ENCODE data around the gene TYW3. TPM values are rescaled to one million over a fixed set of nuclear protein-coding genes. Genes with fewer than 3 reads are reported as not detected.

The TYW3 gene
- total and polyA plus RNA-seq, 2 donors (not counting 1 experiment from before 2014, with no cell fraction given): 6.9 to 22.6 TPM

DNA sequence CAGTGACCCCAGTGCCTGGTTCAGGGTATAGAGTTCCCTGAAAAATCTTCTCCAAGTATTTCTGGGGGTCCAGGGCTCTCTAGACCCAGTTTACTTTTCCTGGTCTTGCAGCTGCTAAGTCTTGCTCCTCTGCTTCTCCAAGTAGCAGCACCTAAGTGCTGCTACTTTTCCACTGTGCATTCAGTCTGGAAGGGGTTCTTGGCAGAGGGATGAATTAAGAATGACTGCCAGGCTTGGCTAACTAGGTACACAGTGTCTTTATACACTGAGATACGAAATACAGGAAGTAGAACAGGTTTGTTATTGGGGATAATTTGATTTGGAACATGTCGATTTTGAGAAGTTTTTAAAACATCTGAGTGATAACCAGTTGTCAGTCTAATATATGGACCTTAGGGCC lies 35.1 kb upstream of the TYW3 start:
- no peaks in the 10 kb centered on the region for H3K4me1 ChIP-seq (ENCODE audit: control insufficient read depth in 2 of 2, insufficient read depth in 2 of 2, low read length in 2 of 2)
- H3K27me3 ChIP-seq (replicated peaks in 1 of 4; ENCODE audit: control extremely low read depth in 1 of 4, control insufficient read depth in 3 of 4, insufficient read depth in 4 of 4, low read length in 3 of 4): no peaks in the 10 kb centered on the region
- H3K36me3 ChIP-seq (replicated peaks in 1 of 2; ENCODE audit: control extremely low read depth in 1 of 2, control insufficient read depth in 1 of 2, extremely low read depth in 1 of 2, insufficient read depth in 2 of 2, low read length in 1 of 2): peaks cover 0 to 3% of the 10 kb centered on the region in 2 experiments
- H3K27me3 Mint-ChIP-seq: no peaks in the 10 kb centered on the region
- ChIA-PET POLR2A (no interaction called here), CTCF (no interaction called here)
- no peaks in the 10 kb centered on the region for H4K20me1 ChIP-seq (ENCODE audit: control insufficient read depth, insufficient read depth, low read length, poor library complexity, severe bottlenecking)
- H3K9me3 Mint-ChIP-seq (ENCODE audit: insufficient read depth): no peaks in the 10 kb centered on the region
- TF ChIP-seq EZH2 (IDR thresholded peaks at IDR 0.05; ENCODE audit: borderline replicate concordance, insufficient read depth, low read depth, low read length, poor library complexity, severe bottlenecking) (no peak), CTCF (IDR thresholded peaks at IDR 0.05) (no peak)
- no peak overlapping the region for H2AFZ ChIP-seq (ENCODE audit: insufficient read depth, low read depth, low read length, poor library complexity, severe bottlenecking)
- no peak overlapping the region for H3K4me3 Mint-ChIP-seq
- DNase-seq (no peak), ATAC-seq (ENCODE audit: low read depth) (no peak)
- no peak overlapping the region for H3K27ac ChIP-seq (ENCODE audit: low read length in 2 of 2)
- H3K4me1 Mint-ChIP-seq: no peaks in the 10 kb centered on the region
- no peak overlapping the region for H3K9ac ChIP-seq (ENCODE audit: low read length)
- H3K27ac Mint-ChIP-seq: no peak overlapping the region
- no peaks in the 10 kb centered on the region for H3K79me2 ChIP-seq (ENCODE audit: control insufficient read depth, insufficient read depth, low read length)
- intact Hi-C loops (cut with micrococcal nuclease): no loop called here
- WGBS (ENCODE audit: insufficient coverage): 73% methylated on average over 2 of the region's 2 CpGs
- no peak overlapping the region for H3K4me3 ChIP-seq (ENCODE audit: control extremely low read depth in 1 of 5, extremely low read depth in 1 of 5, insufficient read depth in 1 of 5, low read depth in 2 of 5, low read length in 4 of 5)
- no peak overlapping the region for H3K4me2 ChIP-seq (replicated peaks; ENCODE audit: low read depth, low read length, poor library complexity, severe bottlenecking)
- H3K9me3 ChIP-seq (ENCODE audit: control extremely low read depth in 1 of 3, control insufficient read depth in 2 of 3, insufficient read depth in 1 of 3, low read length in 2 of 3): no peaks in the 10 kb centered on the region

DNA sequence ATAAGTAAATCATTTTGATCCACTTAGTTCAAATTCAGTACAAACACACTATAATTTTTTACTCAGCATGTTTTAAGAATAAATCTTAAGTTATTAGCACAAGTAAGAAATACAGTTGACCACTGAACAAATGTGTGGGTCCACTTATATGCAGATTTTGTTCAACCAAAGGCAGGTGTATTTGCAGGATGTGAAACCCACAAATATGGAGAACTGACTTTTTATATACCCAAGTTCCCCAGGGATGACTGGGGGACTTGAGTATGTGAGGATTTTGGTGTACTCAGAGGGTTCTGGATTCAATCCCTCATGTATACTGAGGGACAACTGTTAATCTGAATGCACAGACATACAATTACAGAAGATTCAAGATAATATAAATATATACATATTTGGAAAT lies 33.6 kb upstream of the TYW3 start:
- TF ChIP-seq CTCF (IDR thresholded peaks at IDR 0.05) (no peak), EZH2 (IDR thresholded peaks at IDR 0.05; ENCODE audit: borderline replicate concordance, insufficient read depth, low read depth, low read length, poor library complexity, severe bottlenecking) (no peak)
- H3K4me2 ChIP-seq (replicated peaks; ENCODE audit: low read depth, low read length, poor library complexity, severe bottlenecking): no peak overlapping the region
- no peaks in the 10 kb centered on the region for H4K20me1 ChIP-seq (ENCODE audit: control insufficient read depth, insufficient read depth, low read length, poor library complexity, severe bottlenecking)
- H3K27ac ChIP-seq (ENCODE audit: low read length in 2 of 2): no peak overlapping the region
- H3K9me3 Mint-ChIP-seq (ENCODE audit: insufficient read depth): no peaks in the 10 kb centered on the region
- no peaks in the 10 kb centered on the region for H3K4me1 ChIP-seq (ENCODE audit: control insufficient read depth in 2 of 2, insufficient read depth in 2 of 2, low read length in 2 of 2)
- no peak overlapping the region for H2AFZ ChIP-seq (ENCODE audit: insufficient read depth, low read depth, low read length, poor library complexity, severe bottlenecking)
- H3K4me1 Mint-ChIP-seq: no peaks in the 10 kb centered on the region
- no peak overlapping the region for H3K4me3 Mint-ChIP-seq
- H3K27me3 Mint-ChIP-seq: no peaks in the 10 kb centered on the region
- H3K27me3 ChIP-seq (replicated peaks in 1 of 4; ENCODE audit: control extremely low read depth in 1 of 4, control insufficient read depth in 3 of 4, insufficient read depth in 4 of 4, low read length in 3 of 4): no peaks in the 10 kb centered on the region
- H3K4me3 ChIP-seq (ENCODE audit: control extremely low read depth in 1 of 5, extremely low read depth in 1 of 5, insufficient read depth in 1 of 5, low read depth in 2 of 5, low read length in 4 of 5): no peak overlapping the region
- ChIA-PET CTCF (interaction anchor here (1.2 kb wide), 1 partner anchor 9 kb away, joined by 6 read pairs; no protein-coding TSS in a partner anchor), POLR2A (no interaction called here)
- intact Hi-C loops (cut with micrococcal nuclease): no loop called here
- H3K79me2 ChIP-seq (ENCODE audit: control insufficient read depth, insufficient read depth, low read length): no peaks in the 10 kb centered on the region
- ATAC-seq (ENCODE audit: low read depth): no peak
- H3K27ac Mint-ChIP-seq: no peak overlapping the region
- no peaks in the 10 kb centered on the region for H3K9me3 ChIP-seq (ENCODE audit: control extremely low read depth in 1 of 3, control insufficient read depth in 2 of 3, insufficient read depth in 1 of 3, low read length in 2 of 3)
- no peak for DNase-seq
- H3K36me3 ChIP-seq (replicated peaks in 1 of 2; ENCODE audit: control extremely low read depth in 1 of 2, control insufficient read depth in 1 of 2, extremely low read depth in 1 of 2, insufficient read depth in 2 of 2, low read length in 1 of 2): peaks cover 3% of the 10 kb centered on the region in 2 experiments
- no peak overlapping the region for H3K9ac ChIP-seq (ENCODE audit: low read length)
